ENCODE data around the gene PDE4B.

DNA sequence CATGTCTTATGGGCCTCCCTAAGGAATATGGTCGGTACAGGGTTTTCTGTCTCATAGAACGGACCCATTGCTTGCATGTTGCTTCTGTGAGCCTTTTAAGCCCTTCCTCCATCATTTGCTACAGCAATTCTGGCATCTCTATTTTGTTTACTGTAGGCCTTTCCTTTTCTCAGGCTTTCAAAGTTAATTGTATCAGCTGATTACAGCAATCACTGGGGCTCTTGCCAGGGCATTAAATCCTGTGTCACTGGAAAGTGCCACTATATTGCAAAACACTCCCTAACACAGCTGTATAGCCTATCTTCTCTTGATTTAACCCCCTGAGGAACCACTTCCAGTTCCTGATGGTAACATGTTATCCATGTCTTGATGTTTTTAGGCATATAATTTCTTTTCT lies 156.5 kb downstream of the PDE4B start:
- TF ChIP-seq, protein P1, sequence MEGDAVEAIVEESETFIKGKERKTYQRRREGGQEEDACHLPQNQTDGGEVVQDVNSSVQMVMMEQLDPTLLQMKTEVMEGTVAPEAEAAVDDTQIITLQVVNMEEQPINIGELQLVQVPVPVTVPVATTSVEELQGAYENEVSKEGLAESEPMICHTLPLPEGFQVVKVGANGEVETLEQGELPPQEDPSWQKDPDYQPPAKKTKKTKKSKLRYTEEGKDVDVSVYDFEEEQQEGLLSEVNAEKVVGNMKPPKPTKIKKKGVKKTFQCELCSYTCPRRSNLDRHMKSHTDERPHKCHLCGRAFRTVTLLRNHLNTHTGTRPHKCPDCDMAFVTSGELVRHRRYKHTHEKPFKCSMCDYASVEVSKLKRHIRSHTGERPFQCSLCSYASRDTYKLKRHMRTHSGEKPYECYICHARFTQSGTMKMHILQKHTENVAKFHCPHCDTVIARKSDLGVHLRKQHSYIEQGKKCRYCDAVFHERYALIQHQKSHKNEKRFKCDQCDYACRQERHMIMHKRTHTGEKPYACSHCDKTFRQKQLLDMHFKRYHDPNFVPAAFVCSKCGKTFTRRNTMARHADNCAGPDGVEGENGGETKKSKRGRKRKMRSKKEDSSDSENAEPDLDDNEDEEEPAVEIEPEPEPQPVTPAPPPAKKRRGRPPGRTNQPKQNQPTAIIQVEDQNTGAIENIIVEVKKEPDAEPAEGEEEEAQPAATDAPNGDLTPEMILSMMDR (IDR thresholded peaks at IDR 0.05) = no peak
- TF ChIP-seq EZH2 (IDR thresholded peaks at IDR 0.05) (no peak), EZH2phosphoT487 (IDR thresholded peaks at IDR 0.05) (no peak)
